Measurements from ENCODE around the gene PTCD3.

Gene PTCD3

GRCh38 chr2:86138736-86139625 lies 32.9 kb downstream of the PTCD3 start:
- H3K4me3 ChIP-seq (replicated peaks; ENCODE audit: insufficient read depth, low read length): no peak overlapping the region
- no peaks in the 10 kb centered on the region for H3K27me3 ChIP-seq (ENCODE audit: insufficient read depth, poor library complexity, severe bottlenecking)
- no peak overlapping the region for H3K27ac ChIP-seq (replicated peaks)
- DNase-seq (ENCODE audit: low read depth in 1 of 2, low spot score in 1 of 2): no peak
- no peak for TF ChIP-seq CTCF (IDR thresholded peaks at IDR 0.05; ENCODE audit: insufficient read depth, low read length)
- TF ChIP-seq POLR2AphosphoS5 (IDR thresholded peaks at IDR 0.05; ENCODE audit: low read depth): no peak
- TF ChIP-seq SPI1 (IDR thresholded peaks at IDR 0.05; ENCODE audit: borderline replicate concordance, low read depth): no peak
- TF ChIP-seq, protein P1, sequence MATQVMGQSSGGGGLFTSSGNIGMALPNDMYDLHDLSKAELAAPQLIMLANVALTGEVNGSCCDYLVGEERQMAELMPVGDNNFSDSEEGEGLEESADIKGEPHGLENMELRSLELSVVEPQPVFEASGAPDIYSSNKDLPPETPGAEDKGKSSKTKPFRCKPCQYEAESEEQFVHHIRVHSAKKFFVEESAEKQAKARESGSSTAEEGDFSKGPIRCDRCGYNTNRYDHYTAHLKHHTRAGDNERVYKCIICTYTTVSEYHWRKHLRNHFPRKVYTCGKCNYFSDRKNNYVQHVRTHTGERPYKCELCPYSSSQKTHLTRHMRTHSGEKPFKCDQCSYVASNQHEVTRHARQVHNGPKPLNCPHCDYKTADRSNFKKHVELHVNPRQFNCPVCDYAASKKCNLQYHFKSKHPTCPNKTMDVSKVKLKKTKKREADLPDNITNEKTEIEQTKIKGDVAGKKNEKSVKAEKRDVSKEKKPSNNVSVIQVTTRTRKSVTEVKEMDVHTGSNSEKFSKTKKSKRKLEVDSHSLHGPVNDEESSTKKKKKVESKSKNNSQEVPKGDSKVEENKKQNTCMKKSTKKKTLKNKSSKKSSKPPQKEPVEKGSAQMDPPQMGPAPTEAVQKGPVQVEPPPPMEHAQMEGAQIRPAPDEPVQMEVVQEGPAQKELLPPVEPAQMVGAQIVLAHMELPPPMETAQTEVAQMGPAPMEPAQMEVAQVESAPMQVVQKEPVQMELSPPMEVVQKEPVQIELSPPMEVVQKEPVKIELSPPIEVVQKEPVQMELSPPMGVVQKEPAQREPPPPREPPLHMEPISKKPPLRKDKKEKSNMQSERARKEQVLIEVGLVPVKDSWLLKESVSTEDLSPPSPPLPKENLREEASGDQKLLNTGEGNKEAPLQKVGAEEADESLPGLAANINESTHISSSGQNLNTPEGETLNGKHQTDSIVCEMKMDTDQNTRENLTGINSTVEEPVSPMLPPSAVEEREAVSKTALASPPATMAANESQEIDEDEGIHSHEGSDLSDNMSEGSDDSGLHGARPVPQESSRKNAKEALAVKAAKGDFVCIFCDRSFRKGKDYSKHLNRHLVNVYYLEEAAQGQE (IDR thresholded peaks at IDR 0.05; ENCODE audit: insufficient replicate concordance, low read depth): no peak
- TF ChIP-seq GABPA (IDR thresholded peaks at IDR 0.05; ENCODE audit: low read depth): no peak

- Histone ChIP-seq H3K4me3 (replicated peaks; ENCODE audit: insufficient read depth, low read length) (no peak overlapping the region), H3K27me3 (ENCODE audit: insufficient read depth, poor library complexity, severe bottlenecking) (no peaks in the 10 kb centered on the region), H3K27ac (replicated peaks) (no peak overlapping the region)
- no peak for DNase-seq (ENCODE audit: low read depth in 1 of 2, low spot score in 1 of 2)
- no peak for TF ChIP-seq POLR2AphosphoS5 (IDR thresholded peaks at IDR 0.05; ENCODE audit: low read depth)
These were observed 33.9 kb downstream of the PTCD3 start for GRCh38 chr2:86139981-86140380.

- TF ChIP-seq GABPA (IDR thresholded peaks at IDR 0.05; ENCODE audit: low read depth) (no peak), POLR2AphosphoS5 (IDR thresholded peaks at IDR 0.05; ENCODE audit: low read depth) (peak; percentile 44; the same call in 1 of the 2 replicates), CTCF (IDR thresholded peaks at IDR 0.05; ENCODE audit: insufficient read depth, low read length) (no peak)
- TF ChIP-seq, protein P1 (IDR thresholded peaks at IDR 0.05; ENCODE audit: insufficient replicate concordance, low read depth): no peak
- no peaks in the 10 kb centered on the region for H3K27me3 ChIP-seq (ENCODE audit: insufficient read depth, poor library complexity, severe bottlenecking)
- no peak overlapping the region for H3K4me3 ChIP-seq (replicated peaks; ENCODE audit: insufficient read depth, low read length)
- H3K27ac ChIP-seq (replicated peaks): no peak overlapping the region
- peak in 1 of 2 experiments; percentile 15 for DNase-seq (ENCODE audit: low read depth in 1 of 2, low spot score in 1 of 2)
These were observed 34.9 kb downstream of the PTCD3 start for GRCh38 chr2:86140969-86141392.

- DNase-seq (ENCODE audit: low read depth in 1 of 2, low spot score in 1 of 2): no peak
- peak overlapping the region; percentile 51 for H3K27ac ChIP-seq (replicated peaks)
- no peaks in the 10 kb centered on the region for H3K27me3 ChIP-seq (ENCODE audit: insufficient read depth, poor library complexity, severe bottlenecking)
- TF ChIP-seq, protein P1 (IDR thresholded peaks at IDR 0.05; ENCODE audit: insufficient replicate concordance, low read depth): no peak
- TF ChIP-seq POLR2AphosphoS5 (IDR thresholded peaks at IDR 0.05; ENCODE audit: low read depth) (no peak), CTCF (IDR thresholded peaks at IDR 0.05; ENCODE audit: insufficient read depth, low read length) (no peak), SPI1 (IDR thresholded peaks at IDR 0.05; ENCODE audit: borderline replicate concordance, low read depth) (no peak), GABPA (IDR thresholded peaks at IDR 0.05; ENCODE audit: low read depth) (no peak)
- no peak overlapping the region for H3K4me3 ChIP-seq (replicated peaks; ENCODE audit: insufficient read depth, low read length)
These were observed 36.6 kb downstream of the PTCD3 start for GRCh38 chr2:86142436-86143257.

All from HL-60 (cell line).